IPS-20b (cell line): Measurements from ENCODE around the gene ZSCAN12.
A peak's percentile ranks its signal among the peaks of the same experiment; 100 is the strongest.

Experiments
- H3K27ac ChIP-seq: one replicate; pipeline ENCODE4 v1.5.1; 2013; ENCODE audit warnings: low read length
- H3K27me3 ChIP-seq: 2 replicates; pipeline ENCODE4 v1.6.1; 2013; ENCODE audit warnings: mild to moderate bottlenecking, low read length, inconsistent platforms; ENCODE audit not compliant: insufficient read depth
- H3K36me3 ChIP-seq: 2 replicates; pipeline ENCODE4 v1.6.1; 2013; ENCODE audit warnings: low read depth, mild to moderate bottlenecking, inconsistent platforms, low read length, moderate library complexity; ENCODE audit not compliant: insufficient read depth
- H3K4me1 ChIP-seq: 2 replicates; pipeline ENCODE4 v1.6.1; 2013; ENCODE audit warnings: mild to moderate bottlenecking, control low read depth, inconsistent platforms, low read length, moderate library complexity; ENCODE audit not compliant: insufficient read depth
- H3K4me3 ChIP-seq: 2 replicates; pipeline ENCODE4 v1.5.1; 2013; ENCODE audit warnings: mild to moderate bottlenecking, low read length, inconsistent platforms
- H3K9ac ChIP-seq: 2 replicates; pipeline ENCODE4 v1.6.1; 2013; ENCODE audit warnings: low read depth, mild to moderate bottlenecking, inconsistent platforms, low read length, moderate library complexity
- H3K9me3 ChIP-seq: 2 replicates; pipeline ENCODE4 v1.6.1; 2013; ENCODE audit warnings: mild to moderate bottlenecking, low read depth, low read length, inconsistent platforms; ENCODE audit not compliant: insufficient read depth

The ZSCAN12 gene

GRCh38 chr6:28351087-28351486 lies 48.5 kb downstream of the ZSCAN12 start:
- Histone ChIP-seq H3K27ac (no peak overlapping the region), H3K9ac (peak overlapping the region; percentile 87; the same call in 1 of the 2 replicates)

GRCh38 chr6:28349892-28350737 lies 49.4 kb downstream of the ZSCAN12 start, which contains the start of gene ZKSCAN3:
Gene ZKSCAN3 (plus strand): TSS chr6:28349947. CDS start chr6:28359587, 9,640 bp downstream.
- Histone ChIP-seq H3K36me3 (no peaks in the 10 kb centered on the region), H3K4me3 (peak within 1 kb of the TSS; percentile 84), H3K4me1 (no peaks in the 10 kb centered on the region; the same call in 1 of the 2 replicates), H3K27ac (peak within 1 kb of the TSS; percentile 44), H3K9ac (peak within 1 kb of the TSS; percentile 87; the same call in 1 of the 2 replicates), H3K27me3 (peaks cover 16% of the 10 kb centered on the region), H3K9me3 (no peaks in the 10 kb centered on the region; the same call in 1 of the 2 replicates)

More at GRCh38 chr6:28351087-28351486, 48.5 kb downstream of the ZSCAN12 start:
- no peaks in the 10 kb centered on the region; the same call in 1 of the 2 replicates for H3K9me3 ChIP-seq
- peaks cover 10% of the 10 kb centered on the region; the same call in 1 of the 2 replicates for H3K27me3 ChIP-seq
- no peaks in the 10 kb centered on the region; the same call in 1 of the 2 replicates for H3K4me1 ChIP-seq
- H3K4me3 ChIP-seq = peak overlapping the region; percentile 84
- no peaks in the 10 kb centered on the region for H3K36me3 ChIP-seq

- no peaks in the 10 kb centered on the region; the same call in 1 of the 2 replicates for H3K4me1 ChIP-seq
- H3K27me3 ChIP-seq = peaks cover 17% of the 10 kb centered on the region
- peak overlapping the region; percentile 44 for H3K27ac ChIP-seq
- no peaks in the 10 kb centered on the region for H3K36me3 ChIP-seq
- peak overlapping the region; percentile 87; the same call in 1 of the 2 replicates for H3K9ac ChIP-seq
- H3K9me3 ChIP-seq = no peaks in the 10 kb centered on the region; the same call in 1 of the 2 replicates
- H3K4me3 ChIP-seq = peak overlapping the region; percentile 84
Measured at GRCh38 chr6:28349344-28349891, 50.1 kb downstream of the ZSCAN12 start.

- peaks cover 20% of the 10 kb centered on the region for H3K27me3 ChIP-seq
- no peak overlapping the region for H3K27ac ChIP-seq
- H3K9ac ChIP-seq = no peak overlapping the region
- no peak overlapping the region for H3K4me3 ChIP-seq
- H3K4me1 ChIP-seq = no peaks in the 10 kb centered on the region; the same call in 1 of the 2 replicates
- no peaks in the 10 kb centered on the region for H3K9me3 ChIP-seq
- H3K36me3 ChIP-seq = no peaks in the 10 kb centered on the region
Measured at GRCh38 chr6:28347119-28347518, 52.4 kb downstream of the ZSCAN12 start.

- Histone ChIP-seq H3K9me3 (no peaks in the 10 kb centered on the region), H3K27me3 (peaks cover 20% of the 10 kb centered on the region)
Measured at GRCh38 chr6:28345201-28345600, 54.3 kb downstream of the ZSCAN12 start.

GRCh38 chr6:28343898-28344677 lies 55.5 kb downstream of the ZSCAN12 start:
- Histone ChIP-seq H3K9me3 (no peaks in the 10 kb centered on the region), H3K27ac (no peak overlapping the region), H3K4me3 (no peak overlapping the region), H3K36me3 (no peaks in the 10 kb centered on the region), H3K27me3 (peaks cover 20% of the 10 kb centered on the region), H3K4me1 (no peaks in the 10 kb centered on the region), H3K9ac (no peak overlapping the region)

More at GRCh38 chr6:28345201-28345600, 54.3 kb downstream of the ZSCAN12 start:
- Histone ChIP-seq H3K36me3 (no peaks in the 10 kb centered on the region), H3K4me1 (no peaks in the 10 kb centered on the region), H3K27ac (no peak overlapping the region), H3K9ac (no peak overlapping the region), H3K4me3 (no peak overlapping the region)

- Histone ChIP-seq H3K4me3 (no peak overlapping the region), H3K9ac (no peak overlapping the region), H3K4me1 (peaks cover 7% of the 10 kb centered on the region; the same call in 1 of the 2 replicates), H3K27ac (no peak overlapping the region), H3K27me3 (peaks cover 8% of the 10 kb centered on the region), H3K9me3 (no peaks in the 10 kb centered on the region), H3K36me3 (no peaks in the 10 kb centered on the region)
Measured at GRCh38 chr6:28340310-28341095, 59.0 kb downstream of the ZSCAN12 start.

GRCh38 chr6:28337121-28337520 lies 62.4 kb downstream of the ZSCAN12 start:
- H3K36me3 ChIP-seq = no peaks in the 10 kb centered on the region
- H3K4me3 ChIP-seq = peak overlapping the region; percentile 99
- H3K27me3 ChIP-seq = no peaks in the 10 kb centered on the region
- H3K4me1 ChIP-seq = peaks cover 15% of the 10 kb centered on the region; the same call in 1 of the 2 replicates
- H3K9ac ChIP-seq = peak overlapping the region; percentile 100
- H3K9me3 ChIP-seq = no peaks in the 10 kb centered on the region
- no peak overlapping the region for H3K27ac ChIP-seq

- Histone ChIP-seq H3K27me3 (no peaks in the 10 kb centered on the region), H3K27ac (peak overlapping the region; percentile 96), H3K9ac (peak overlapping the region; percentile 100), H3K4me3 (peak overlapping the region; percentile 99), H3K36me3 (no peaks in the 10 kb centered on the region), H3K9me3 (no peaks in the 10 kb centered on the region), H3K4me1 (peaks cover 15% of the 10 kb centered on the region; the same call in 1 of the 2 replicates)
Measured at GRCh38 chr6:28336284-28337120, 63.0 kb downstream of the ZSCAN12 start.
